ENCODE measurements around the gene APOA4. TPM values are rescaled to one million over a fixed set of nuclear protein-coding genes. Genes with fewer than 3 reads are reported as not detected.

Gene APOA4
- total and polyA plus RNA-seq, 2 experiments from 2014 or later: not detected

GRCh38 chr11:116822575-116822974, 529 bp downstream of the APOA4 start:
- no peak overlapping the region for H3K4me3 ChIP-seq

More at GRCh38 chr11:116822575-116822974, 529 bp downstream of the APOA4 start:
- Histone ChIP-seq H3K4me2 (no peak overlapping the region), H3K27me3 (ENCODE audit: insufficient read depth) (no peaks in the 10 kb centered on the region), H3K27ac (ENCODE audit: low read depth) (no peak overlapping the region), H3F3A (replicated peaks; ENCODE audit: low read depth) (no peaks in the 10 kb centered on the region), H3K79me2 (replicated peaks; ENCODE audit: insufficient read depth) (no peaks in the 10 kb centered on the region), H3K36me3 (ENCODE audit: insufficient read depth) (no peaks in the 10 kb centered on the region), H3K4me1 (ENCODE audit: insufficient read depth) (no peaks in the 10 kb centered on the region), H4K20me1 (replicated peaks; ENCODE audit: insufficient read depth) (no peaks in the 10 kb centered on the region), H3K9me2 (ENCODE audit: insufficient read depth) (0 out of 2 replicates have a peak, but pooled peaks cover 3% of the 10 kb centered on the region), H2AFZ (no peak overlapping the region)
- no peak for DNase-seq (ENCODE audit: low spot score)
- no peaks in the 10 kb centered on the region for H3K9me3 Mint-ChIP-seq
- no peak overlapping the region for H3K4me3 Mint-ChIP-seq
- H3K36me3 Mint-ChIP-seq (ENCODE audit: low read depth): no peaks in the 10 kb centered on the region
- no peak for ATAC-seq
- H3K27ac Mint-ChIP-seq: no peak overlapping the region
- no peaks in the 10 kb centered on the region for H3K27me3 Mint-ChIP-seq (ENCODE audit: insufficient read depth, low read depth, poor library complexity)
- TF ChIP-seq ETS1 (IDR thresholded peaks at IDR 0.05) (no peak), STAT1 (IDR thresholded peaks at IDR 0.05; ENCODE audit: unreplicated experiment) (no peak), POLR2AphosphoS5 (IDR thresholded peaks at IDR 0.05; ENCODE audit: low read depth) (no peak), CREB1 (CRISPR knock-in tag; IDR thresholded peaks at IDR 0.05; ENCODE audit: low read depth) (no peak), JUNB (IDR thresholded peaks at IDR 0.05; ENCODE audit: unreplicated experiment) (no peak), ZNF462 (CRISPR knock-in tag; IDR thresholded peaks at IDR 0.05) (no peak), NANOG (IDR thresholded peaks at IDR 0.05; ENCODE audit: borderline replicate concordance) (no peak), ZNF114 (CRISPR knock-in tag; IDR thresholded peaks at IDR 0.05) (no peak), ZNF331 (CRISPR knock-in tag; IDR thresholded peaks at IDR 0.05; ENCODE audit: low read depth) (no peak), EZH2phosphoT487 (IDR thresholded peaks at IDR 0.05; ENCODE audit: unreplicated experiment) (no peak)
- TF ChIP-seq, protein P1, sequence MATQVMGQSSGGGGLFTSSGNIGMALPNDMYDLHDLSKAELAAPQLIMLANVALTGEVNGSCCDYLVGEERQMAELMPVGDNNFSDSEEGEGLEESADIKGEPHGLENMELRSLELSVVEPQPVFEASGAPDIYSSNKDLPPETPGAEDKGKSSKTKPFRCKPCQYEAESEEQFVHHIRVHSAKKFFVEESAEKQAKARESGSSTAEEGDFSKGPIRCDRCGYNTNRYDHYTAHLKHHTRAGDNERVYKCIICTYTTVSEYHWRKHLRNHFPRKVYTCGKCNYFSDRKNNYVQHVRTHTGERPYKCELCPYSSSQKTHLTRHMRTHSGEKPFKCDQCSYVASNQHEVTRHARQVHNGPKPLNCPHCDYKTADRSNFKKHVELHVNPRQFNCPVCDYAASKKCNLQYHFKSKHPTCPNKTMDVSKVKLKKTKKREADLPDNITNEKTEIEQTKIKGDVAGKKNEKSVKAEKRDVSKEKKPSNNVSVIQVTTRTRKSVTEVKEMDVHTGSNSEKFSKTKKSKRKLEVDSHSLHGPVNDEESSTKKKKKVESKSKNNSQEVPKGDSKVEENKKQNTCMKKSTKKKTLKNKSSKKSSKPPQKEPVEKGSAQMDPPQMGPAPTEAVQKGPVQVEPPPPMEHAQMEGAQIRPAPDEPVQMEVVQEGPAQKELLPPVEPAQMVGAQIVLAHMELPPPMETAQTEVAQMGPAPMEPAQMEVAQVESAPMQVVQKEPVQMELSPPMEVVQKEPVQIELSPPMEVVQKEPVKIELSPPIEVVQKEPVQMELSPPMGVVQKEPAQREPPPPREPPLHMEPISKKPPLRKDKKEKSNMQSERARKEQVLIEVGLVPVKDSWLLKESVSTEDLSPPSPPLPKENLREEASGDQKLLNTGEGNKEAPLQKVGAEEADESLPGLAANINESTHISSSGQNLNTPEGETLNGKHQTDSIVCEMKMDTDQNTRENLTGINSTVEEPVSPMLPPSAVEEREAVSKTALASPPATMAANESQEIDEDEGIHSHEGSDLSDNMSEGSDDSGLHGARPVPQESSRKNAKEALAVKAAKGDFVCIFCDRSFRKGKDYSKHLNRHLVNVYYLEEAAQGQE (IDR thresholded peaks at IDR 0.05; ENCODE audit: unreplicated experiment): no peak
- peaks cover 5% of the 10 kb centered on the region; the same call in 2 of the 3 replicates for H3K4me1 Mint-ChIP-seq
